Muscle of back (tissue), 11 donors: ENCODE results near the gene CRTC3. TPM values are rescaled to one million over a fixed set of nuclear protein-coding genes. Genes with fewer than 3 reads are reported as not detected.
"Not testable (repeated sequence)": the region's sequence is repeated elsewhere in the genome, so short reads cannot be mapped to it uniquely, and the experiment has no call there.

ENCODE experiments used
- DNase-seq, 3 donors: peaks; one replicate each; pipeline versions ENCODE4 v3.0.0 to v3.0.0-alpha.2; 2013
- polyA plus RNA-seq, 10 donors: library from polyadenylated mRNA; unstranded; fragments of 120-200 nt; gene quantifications; one replicate each; pipeline ENCODE4 v1.2.1, GENCODE V29; 2013; ENCODE audit not compliant: insufficient read length in 10 of 10

The CRTC3 gene
- polyA plus RNA-seq, 10 donors, result 23.4 to 34.4 (median 25.7) TPM

GRCh38 chr15:90673357-90673756 is 143.6 kb downstream of the CRTC3 start:
- not testable (repeated sequence) for DNase-seq

- DNase-seq, result no peak
These were observed 144.8 kb downstream of the CRTC3 start for GRCh38 chr15:90674476-90674875.

GRCh38 chr15:90675464-90675863 is 145.7 kb downstream of the CRTC3 start:
- DNase-seq, result no peak

- no peak for DNase-seq
These were observed 148.4 kb downstream of the CRTC3 start for GRCh38 chr15:90677807-90678790.

GRCh38 chr15:90679959-90680358 is 150.2 kb downstream of the CRTC3 start:
- no peak for DNase-seq

GRCh38 chr15:90680371-90680935 is 150.7 kb downstream of the CRTC3 start:
- peak; percentile 43 to 95 (median 75) for DNase-seq

GRCh38 chr15:90681056-90681455 is 151.3 kb downstream of the CRTC3 start:
- no peak for DNase-seq

GRCh38 chr15:90681480-90681879 is 151.8 kb downstream of the CRTC3 start:
- peak in 1 of 3 donors; percentile 40 for DNase-seq

- DNase-seq, result no peak
These were observed 153.6 kb downstream of the CRTC3 start for GRCh38 chr15:90683371-90683770.

- DNase-seq, result no peak
These were observed 154.2 kb downstream of the CRTC3 start for GRCh38 chr15:90683876-90684275.

- DNase-seq, result no peak
These were observed 154.6 kb downstream of the CRTC3 start for GRCh38 chr15:90684281-90684680.

- no peak for DNase-seq
These were observed 156.1 kb downstream of the CRTC3 start for GRCh38 chr15:90685591-90686434.

GRCh38 chr15:90686435-90687218 is 156.9 kb downstream of the CRTC3 start:
- no peak for DNase-seq

GRCh38 chr15:90689326-90689961 is 159.7 kb downstream of the CRTC3 start:
- not testable (repeated sequence) for DNase-seq

- no peak for DNase-seq
These were observed 160.9 kb downstream of the CRTC3 start for GRCh38 chr15:90690585-90690984.

GRCh38 chr15:90691369-90691768 is 161.6 kb downstream of the CRTC3 start:
- DNase-seq, result no peak

- no peak for DNase-seq
These were observed 162.5 kb downstream of the CRTC3 start for GRCh38 chr15:90691982-90692773.
